Activated T-cell treated with anti-CD3 and anti-CD28 coated beads for 24 hours (primary cell): ENCODE data around the gene VARS2.
"Not testable (repeated sequence)": the region's sequence is repeated elsewhere in the genome, so short reads cannot be mapped to it uniquely, and the experiment has no call there.

Experiments
- DNase-seq: peaks from one replicate; pipeline ENCODE4 v3.0.0-alpha.2; 2020; ENCODE audit warnings: low read depth

Gene VARS2

GRCh38 chr6:30914076-30914853 lies at the start of gene VARS2:
VARS2 (plus strand) TSS chr6:30914238; CDS start chr6:30914837, 599 bp downstream.
- peak; percentile 89 for DNase-seq

- no peak for DNase-seq
Measured at GRCh38 chr6:30864325-30864724, 49.7 kb upstream of the VARS2 start.

- not testable (repeated sequence) for DNase-seq
Measured at GRCh38 chr6:30869241-30869749, 44.7 kb upstream of the VARS2 start.

GRCh38 chr6:30870546-30870945 lies 43.5 kb upstream of the VARS2 start:
- DNase-seq: no peak

GRCh38 chr6:30871592-30872183 lies 42.4 kb upstream of the VARS2 start:
- DNase-seq: no peak

- DNase-seq: no peak
Measured at GRCh38 chr6:30873137-30873640, 40.8 kb upstream of the VARS2 start.

- DNase-seq: not testable (repeated sequence)
Measured at GRCh38 chr6:30873795-30874194, 40.2 kb upstream of the VARS2 start.

- no peak for DNase-seq
Measured at GRCh38 chr6:30875244-30876038, 38.6 kb upstream of the VARS2 start.

GRCh38 chr6:30876039-30876730 lies 37.9 kb upstream of the VARS2 start:
- DNase-seq: no peak

GRCh38 chr6:30877419-30878262 lies 36.4 kb upstream of the VARS2 start:
- DNase-seq: peak; percentile 62

GRCh38 chr6:30879684-30880427 lies 34.2 kb upstream of the VARS2 start:
- no peak for DNase-seq

GRCh38 chr6:30880698-30881252 lies 33.3 kb upstream of the VARS2 start:
- no peak for DNase-seq

GRCh38 chr6:30881392-30882203 lies 32.4 kb upstream of the VARS2 start:
- DNase-seq: no peak

GRCh38 chr6:30882204-30882758 lies 31.8 kb upstream of the VARS2 start:
- no peak for DNase-seq

GRCh38 chr6:30882759-30883684 lies 31.0 kb upstream of the VARS2 start:
- DNase-seq: no peak

- no peak for DNase-seq
Measured at GRCh38 chr6:30883685-30884520, 30.1 kb upstream of the VARS2 start, which contains the start of gene DDR1. DDR1 (plus strand) TSS chr6:30884519; CDS start chr6:30888730, 4,211 bp downstream.
